ENCODE data around the gene DYNLT4. TPM values are rescaled to one million over a fixed set of nuclear protein-coding genes. Genes with fewer than 3 reads are reported as not detected.

Gene DYNLT4, protein sequence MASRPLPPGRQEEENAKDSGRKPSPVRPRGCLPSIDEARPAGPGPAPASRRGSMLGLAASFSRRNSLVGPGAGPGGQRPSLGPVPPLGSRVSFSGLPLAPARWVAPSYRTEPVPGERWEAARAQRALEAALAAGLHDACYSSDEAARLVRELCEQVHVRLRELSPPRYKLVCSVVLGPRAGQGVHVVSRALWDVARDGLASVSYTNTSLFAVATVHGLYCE
- 1 to 10 TPM in 1 of 4 donors, not detected in 3; 2.4 TPM for total RNA-seq

DNA sequence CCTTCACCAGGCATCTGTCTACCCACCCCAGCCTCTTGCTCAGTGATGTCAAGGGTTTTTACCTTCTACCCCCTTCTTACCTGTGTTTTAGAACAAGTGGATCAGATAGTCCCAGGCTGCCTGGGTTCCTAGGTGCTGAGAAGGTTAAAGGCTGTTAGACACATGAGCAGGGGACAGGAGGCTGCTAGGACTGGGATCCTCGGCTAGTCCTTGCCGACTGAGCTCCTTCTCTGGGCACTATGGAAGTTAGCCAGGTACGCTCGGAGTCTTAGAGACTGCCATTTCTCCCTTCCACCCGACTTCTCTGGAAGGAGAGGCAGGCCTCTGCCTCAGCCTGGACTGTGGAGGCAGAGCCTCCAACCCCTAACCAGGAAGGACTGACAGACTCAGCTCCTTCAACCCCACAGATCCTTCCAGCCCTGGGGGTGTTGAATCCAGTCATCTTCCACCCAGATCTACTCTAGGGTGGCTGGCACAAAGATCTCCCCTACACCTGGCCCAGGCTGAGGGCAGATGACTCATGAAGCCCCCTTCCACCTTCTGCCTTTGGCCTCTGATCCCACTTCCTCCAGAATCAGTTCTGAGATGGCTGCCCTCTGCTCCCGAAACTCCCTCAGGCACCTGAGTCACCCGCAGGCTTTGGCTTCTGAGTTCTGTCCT is at the start of gene DYNLT4:
Gene DYNLT4, minus strand, starts transcription at position 648 of the 660 bp plus-strand sequence. CDS start 683 bp downstream, outside the sequence.
- H3K4me3 ChIP-seq (ENCODE audit: low read depth, poor library complexity, severe bottlenecking): no peak within 1 kb of the TSS
- no peak for TF ChIP-seq POLR2A (IDR thresholded peaks at IDR 0.05)
- TF ChIP-seq, protein P1, sequence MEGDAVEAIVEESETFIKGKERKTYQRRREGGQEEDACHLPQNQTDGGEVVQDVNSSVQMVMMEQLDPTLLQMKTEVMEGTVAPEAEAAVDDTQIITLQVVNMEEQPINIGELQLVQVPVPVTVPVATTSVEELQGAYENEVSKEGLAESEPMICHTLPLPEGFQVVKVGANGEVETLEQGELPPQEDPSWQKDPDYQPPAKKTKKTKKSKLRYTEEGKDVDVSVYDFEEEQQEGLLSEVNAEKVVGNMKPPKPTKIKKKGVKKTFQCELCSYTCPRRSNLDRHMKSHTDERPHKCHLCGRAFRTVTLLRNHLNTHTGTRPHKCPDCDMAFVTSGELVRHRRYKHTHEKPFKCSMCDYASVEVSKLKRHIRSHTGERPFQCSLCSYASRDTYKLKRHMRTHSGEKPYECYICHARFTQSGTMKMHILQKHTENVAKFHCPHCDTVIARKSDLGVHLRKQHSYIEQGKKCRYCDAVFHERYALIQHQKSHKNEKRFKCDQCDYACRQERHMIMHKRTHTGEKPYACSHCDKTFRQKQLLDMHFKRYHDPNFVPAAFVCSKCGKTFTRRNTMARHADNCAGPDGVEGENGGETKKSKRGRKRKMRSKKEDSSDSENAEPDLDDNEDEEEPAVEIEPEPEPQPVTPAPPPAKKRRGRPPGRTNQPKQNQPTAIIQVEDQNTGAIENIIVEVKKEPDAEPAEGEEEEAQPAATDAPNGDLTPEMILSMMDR (IDR thresholded peaks at IDR 0.05): no peak

DNA sequence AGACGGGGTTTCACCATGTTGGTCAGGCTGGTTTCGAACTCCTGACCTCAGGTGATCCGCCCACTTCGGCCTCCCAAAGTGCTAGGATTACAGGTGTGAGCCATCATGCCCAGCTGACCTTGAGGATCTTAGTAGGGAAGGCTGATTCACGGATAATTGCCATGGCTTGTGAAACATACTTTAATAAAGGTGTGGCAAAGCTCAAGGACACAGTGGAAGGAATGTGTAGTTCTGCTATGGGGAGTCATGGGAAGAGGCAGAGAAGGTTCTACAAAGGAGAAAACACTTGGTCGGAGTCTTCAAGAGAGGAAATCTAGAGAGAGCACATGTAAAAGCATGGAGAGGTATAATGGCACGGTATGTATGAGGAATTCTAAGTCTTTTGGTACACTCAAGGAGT is 48.6 kb upstream of the DYNLT4 start:
- no peak for TF ChIP-seq POLR2A (IDR thresholded peaks at IDR 0.05)
- TF ChIP-seq, protein P1 (IDR thresholded peaks at IDR 0.05): no peak
- intact Hi-C loops (cut with DNase I; ENCODE audit: low total_unique reads): no loop called here
- WGBS, 2 donors: 73 to 94% methylated on average over 7 of the region's 7 CpGs
- DNase-seq (ENCODE audit: low spot score in 2 of 2): no peak
- no peak overlapping the region for H3K4me3 ChIP-seq (ENCODE audit: low read depth, poor library complexity, severe bottlenecking)

More for the DNA sequence above, at the start of gene DYNLT4:
- DNase-seq (ENCODE audit: low spot score in 2 of 2): no peak
- intact Hi-C loops (cut with DNase I; ENCODE audit: low total_unique reads): no loop called here
- 25 to 42% methylated on average over 6 to 7 of the region's 7 CpGs for WGBS, 2 donors

DNA sequence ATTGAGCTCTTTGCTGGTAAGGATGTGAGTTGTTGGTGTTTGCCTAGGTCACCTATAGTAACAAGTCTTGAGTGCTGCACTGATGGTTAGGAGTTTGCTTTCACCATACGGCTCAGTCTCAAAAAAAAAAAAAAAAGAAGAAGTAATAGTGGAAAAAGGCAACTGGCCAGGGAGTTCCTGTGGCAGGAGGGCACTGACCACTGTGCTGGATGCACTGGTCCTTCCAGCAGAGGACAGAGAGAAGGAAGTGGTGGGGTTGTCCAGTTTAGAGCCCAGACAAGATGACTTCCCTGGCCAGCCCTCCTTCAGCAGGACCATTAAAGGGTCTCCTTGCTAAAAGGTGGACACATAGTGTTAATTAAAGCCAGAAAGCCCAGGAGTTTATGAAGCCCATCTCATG is 47.8 kb upstream of the DYNLT4 start:
- no peak overlapping the region for H3K4me3 ChIP-seq (ENCODE audit: low read depth, poor library complexity, severe bottlenecking)
- 78 to 93% methylated on average over 1 of the region's 1 CpG for WGBS, 2 donors
- no peak for DNase-seq (ENCODE audit: low spot score in 2 of 2)
- intact Hi-C loops (cut with DNase I; ENCODE audit: low total_unique reads): no loop called here
- TF ChIP-seq POLR2A (IDR thresholded peaks at IDR 0.05): no peak
- TF ChIP-seq, protein P1 (IDR thresholded peaks at IDR 0.05): no peak

DNA sequence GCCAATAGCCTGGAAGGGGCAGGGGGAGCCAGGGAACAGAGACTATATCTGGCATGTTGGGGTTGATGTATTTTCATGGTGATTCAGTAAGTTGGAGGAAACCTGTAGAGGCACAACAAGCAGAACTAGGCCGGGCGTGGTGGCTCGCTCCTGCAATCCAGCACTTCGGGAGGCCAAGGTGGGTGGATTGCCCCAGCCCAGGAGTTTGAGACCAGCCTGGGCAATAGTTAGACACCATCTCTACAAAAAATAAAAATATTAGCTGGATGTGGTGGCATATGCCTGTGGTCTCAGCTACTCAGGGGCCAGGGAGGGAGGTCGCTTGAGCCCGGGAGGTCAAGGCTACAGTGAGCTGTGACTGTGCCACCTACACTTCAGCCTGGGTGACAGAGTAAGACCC is 46.0 kb upstream of the DYNLT4 start:
- DNase-seq (ENCODE audit: low spot score in 2 of 2): no peak
- intact Hi-C loops (cut with DNase I; ENCODE audit: low total_unique reads): no loop called here
- WGBS, 2 donors: 93 to 94% methylated on average over 6 of the region's 6 CpGs
- no peak overlapping the region for H3K4me3 ChIP-seq (ENCODE audit: low read depth, poor library complexity, severe bottlenecking)
- TF ChIP-seq, protein P1 (IDR thresholded peaks at IDR 0.05): no peak
- no peak for TF ChIP-seq POLR2A (IDR thresholded peaks at IDR 0.05)

DNA sequence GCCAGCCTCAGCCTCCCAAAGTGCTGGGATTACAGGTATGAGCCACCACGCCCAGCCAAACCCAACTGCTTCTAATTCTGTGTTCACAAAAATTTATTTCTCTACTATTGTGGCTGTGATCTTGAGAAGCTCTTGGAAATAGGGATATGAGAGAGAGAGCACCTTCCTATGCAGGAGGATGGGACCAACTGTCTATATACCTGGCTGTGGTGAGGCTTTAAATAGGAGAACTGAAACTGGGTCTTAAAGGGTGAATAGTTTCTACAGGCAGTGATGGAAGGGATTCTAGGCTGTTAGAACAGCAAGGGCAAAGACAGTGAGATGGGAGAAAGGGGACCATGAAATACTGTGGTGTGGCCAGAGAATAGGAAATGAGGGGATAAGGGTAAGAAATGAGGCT is 44.2 kb upstream of the DYNLT4 start:
- no peak for DNase-seq (ENCODE audit: low spot score in 2 of 2)
- WGBS, 2 donors: 93 to 100% methylated on average over 1 of the region's 1 CpG
- H3K4me3 ChIP-seq (ENCODE audit: low read depth, poor library complexity, severe bottlenecking): no peak overlapping the region
- intact Hi-C loops (cut with DNase I; ENCODE audit: low total_unique reads): no loop called here
- no peak for TF ChIP-seq POLR2A (IDR thresholded peaks at IDR 0.05)
- TF ChIP-seq, protein P1 (IDR thresholded peaks at IDR 0.05): no peak
